NCI-H748 (cell line): ENCODE data around the gene AKAP17A.

Source experiments
- DNase-seq: peaks from one replicate; lab custom pipeline; 2025; ENCODE audit not compliant: unreplicated experiment; lab: John Stamatoyannopoulos, UW

The AKAP17A gene

GRCh38 chrX:1581132-1581531 lies 10.3 kb upstream of the AKAP17A start:
- DNase-seq = peak; percentile 36

- DNase-seq = peak; percentile 27
These were observed 8.5 kb upstream of the AKAP17A start for GRCh38 chrX:1582686-1583437.

- no peak for DNase-seq
These were observed 7.0 kb upstream of the AKAP17A start for GRCh38 chrX:1584237-1585011.

GRCh38 chrX:1587161-1587560 lies 4.2 kb upstream of the AKAP17A start:
- DNase-seq = no peak

DNA sequence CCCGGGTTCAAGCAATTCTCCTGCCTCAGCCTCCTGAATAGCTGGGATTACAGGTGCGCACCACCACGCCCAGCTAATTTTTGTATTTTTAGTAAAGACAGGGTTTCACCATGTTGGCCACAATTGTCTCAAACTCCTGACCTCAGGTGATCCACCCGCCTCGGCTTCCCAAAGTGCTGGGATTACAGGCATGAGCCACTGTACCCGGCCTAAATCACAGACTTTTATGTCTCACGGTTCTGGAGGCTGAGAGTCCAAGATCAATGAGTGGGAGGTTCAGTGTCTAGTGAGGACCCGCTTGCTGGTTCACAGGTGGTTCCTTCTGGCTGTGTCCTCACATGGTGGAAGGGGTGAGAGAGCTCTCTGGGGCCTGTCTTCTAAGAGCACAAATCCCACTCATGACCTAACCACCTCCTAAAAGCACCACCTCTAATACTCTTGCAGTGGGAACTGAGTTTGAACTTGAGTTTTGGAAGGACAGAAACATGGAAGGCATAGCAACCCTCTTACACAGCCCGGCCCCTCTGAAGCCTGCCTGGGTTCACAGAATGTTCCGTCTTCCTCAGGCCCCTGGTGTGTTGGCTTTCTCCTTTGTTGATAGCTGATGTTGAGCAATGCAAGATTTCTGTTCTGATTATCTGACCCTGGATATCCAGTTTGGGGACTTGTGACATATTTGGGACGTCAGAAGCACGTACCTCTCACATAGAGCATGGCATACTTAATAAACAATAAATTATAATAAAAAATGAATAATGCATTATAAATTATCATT lies 1.9 kb upstream of the AKAP17A start:
- no peak for DNase-seq

GRCh38 chrX:1591863-1592469 lies 562 bp downstream of the AKAP17A start:
- DNase-seq = no peak

GRCh38 chrX:1592470-1593142 lies 1.2 kb downstream of the AKAP17A start:
- DNase-seq = no peak

DNA sequence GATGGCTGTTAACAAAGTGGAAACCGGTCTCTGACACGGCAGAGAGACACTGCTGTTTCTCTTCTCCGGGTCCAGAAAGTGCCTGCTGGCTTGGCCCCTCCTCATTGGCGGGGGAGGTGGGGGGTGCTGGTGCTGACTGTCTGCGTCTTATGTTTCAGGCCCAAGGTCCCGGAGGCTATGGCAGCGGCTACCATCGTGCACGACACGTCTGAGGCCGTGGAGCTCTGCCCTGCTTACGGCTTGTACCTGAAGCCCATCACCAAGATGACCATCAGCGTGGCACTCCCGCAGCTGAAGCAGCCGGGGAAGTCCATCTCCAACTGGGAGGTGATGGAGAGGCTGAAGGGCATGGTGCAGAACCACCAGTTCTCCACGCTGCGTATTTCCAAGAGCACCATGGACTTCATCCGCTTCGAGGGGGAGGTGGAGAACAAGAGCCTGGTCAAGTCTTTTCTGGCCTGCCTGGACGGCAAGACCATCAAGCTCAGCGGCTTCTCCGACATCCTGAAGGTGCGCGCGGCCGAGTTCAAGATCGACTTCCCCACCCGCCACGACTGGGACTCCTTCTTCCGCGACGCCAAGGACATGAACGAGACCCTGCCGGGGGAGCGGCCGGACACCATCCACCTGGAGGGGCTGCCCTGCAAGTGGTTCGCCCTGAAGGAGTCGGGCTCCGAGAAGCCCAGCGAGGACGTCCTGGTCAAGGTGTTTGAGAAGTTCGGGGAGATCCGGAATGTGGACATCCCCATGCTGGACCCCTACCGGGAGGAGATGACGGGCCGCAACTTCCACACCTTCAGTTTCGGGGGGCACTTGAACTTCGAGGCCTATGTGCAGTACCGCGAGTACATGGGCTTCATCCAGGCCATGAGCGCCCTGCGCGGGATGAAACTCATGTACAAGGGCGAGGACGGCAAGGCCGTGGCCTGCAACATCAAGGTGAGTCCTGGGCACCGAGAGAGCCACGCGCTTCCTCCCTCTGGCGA lies 2.2 kb downstream of the AKAP17A start:
- no peak for DNase-seq

- no peak for DNase-seq
These were observed 4.3 kb downstream of the AKAP17A start for GRCh38 chrX:1595711-1596060.

DNA sequence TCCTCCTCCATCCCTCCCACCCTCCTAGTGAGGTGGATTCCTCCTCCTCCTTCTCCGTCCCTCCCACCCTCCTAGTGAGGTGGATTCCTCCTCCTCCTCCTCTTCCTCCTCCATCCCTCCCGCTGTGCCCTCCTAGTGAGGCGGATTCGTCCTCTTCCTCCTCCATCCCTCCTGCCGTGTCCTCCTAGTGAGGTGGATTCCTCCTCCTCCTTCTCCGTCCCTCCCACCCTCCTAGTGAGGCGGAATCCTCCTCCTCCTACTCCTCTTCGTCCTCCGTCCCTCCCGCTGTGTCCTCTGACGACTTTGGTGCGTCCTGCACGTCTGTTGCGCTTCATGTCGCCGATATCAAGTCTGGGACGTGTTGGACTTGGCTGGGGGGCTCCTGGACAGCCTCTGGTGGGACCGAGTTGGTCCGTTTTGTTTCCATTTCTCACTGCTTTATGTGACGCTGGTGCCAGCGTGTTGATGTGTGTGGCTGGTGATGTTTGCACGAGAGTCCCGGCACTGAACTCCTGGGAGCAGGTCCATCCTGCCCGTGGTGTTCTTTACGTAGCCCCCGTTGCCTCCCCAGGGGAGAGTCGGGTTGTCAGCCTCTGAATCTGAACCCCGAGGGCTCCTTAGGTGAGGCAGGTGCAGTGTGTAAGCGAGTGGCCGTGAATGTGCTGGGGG lies 5.4 kb downstream of the AKAP17A start:
- DNase-seq = no peak

DNA sequence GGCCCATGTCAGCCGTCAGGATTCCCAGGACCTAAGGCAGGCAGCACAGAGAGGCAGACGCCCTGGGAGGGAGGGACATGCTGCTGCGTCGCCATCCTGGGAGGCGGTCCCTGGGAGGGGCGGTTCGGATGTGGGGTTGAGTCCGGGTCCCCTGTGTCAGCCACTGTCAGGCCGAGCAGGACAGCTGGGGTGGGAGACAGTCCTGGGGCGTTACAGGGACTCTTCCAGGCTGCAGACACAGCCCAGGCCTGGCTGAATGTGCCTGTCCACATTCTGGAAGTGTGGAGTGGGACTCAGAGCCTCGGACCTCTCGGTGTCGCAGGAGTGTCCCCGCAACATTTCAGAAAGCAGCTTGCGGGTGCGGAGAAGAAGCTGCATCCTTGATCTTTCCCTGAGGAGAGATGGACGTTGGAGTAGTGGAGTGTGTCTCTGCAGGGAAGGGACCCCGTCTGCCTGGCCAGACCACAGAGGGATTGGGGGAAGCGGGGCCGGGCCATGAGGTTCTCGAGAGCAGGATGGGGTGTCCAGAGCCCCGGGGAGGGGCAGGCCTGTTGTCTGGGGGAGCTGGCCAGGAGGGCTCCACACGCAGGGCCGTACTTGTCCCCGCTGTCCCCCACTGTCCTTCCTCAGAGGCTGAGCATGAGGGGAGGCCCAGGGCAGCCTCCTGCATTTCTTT lies 6.1 kb downstream of the AKAP17A start:
- DNase-seq = no peak

DNA sequence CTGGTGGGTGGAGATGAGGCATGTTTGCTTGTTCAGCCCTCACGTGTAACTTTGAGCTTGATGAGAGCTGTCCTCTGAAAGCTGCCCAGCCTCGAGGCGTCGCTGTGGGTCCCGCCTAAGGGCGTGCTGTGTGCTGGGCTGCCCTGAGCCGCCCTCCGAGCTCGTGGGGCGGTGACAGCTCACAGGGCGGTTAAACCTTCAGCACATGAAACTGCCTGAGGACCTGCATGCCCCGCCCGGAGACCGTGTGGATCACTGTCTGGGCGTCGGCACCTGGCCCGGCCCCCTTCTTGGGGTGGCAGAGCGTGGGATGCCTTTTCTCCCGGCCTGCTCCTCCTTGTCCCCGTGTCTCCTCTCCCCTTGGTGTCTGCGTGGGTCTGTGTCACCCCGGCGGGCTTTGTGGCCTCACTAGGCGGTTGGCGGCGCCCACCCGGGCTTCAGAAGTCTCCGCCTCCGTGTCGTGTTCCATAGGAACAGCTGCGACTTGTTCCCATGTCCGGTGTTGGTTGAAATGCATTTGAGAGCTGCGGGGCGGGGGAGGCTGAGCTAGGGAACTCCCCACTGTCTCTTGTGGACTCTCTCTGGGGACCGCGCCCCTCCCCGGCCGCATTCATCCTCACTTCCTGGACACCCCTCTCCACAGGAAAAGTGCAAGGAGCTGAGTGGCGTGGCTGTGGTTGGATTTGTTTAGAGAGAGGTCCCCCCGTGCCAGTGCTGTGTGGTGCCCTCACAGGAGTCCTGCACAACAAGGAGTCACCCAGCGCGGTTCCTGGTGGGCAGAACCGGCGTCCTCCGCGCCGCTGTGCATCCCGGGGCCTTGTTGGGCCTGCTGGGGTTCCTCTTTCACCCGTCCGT lies 6.8 kb downstream of the AKAP17A start:
- no peak for DNase-seq

- DNase-seq = no peak
These were observed 7.7 kb downstream of the AKAP17A start for GRCh38 chrX:1598876-1599790.

GRCh38 chrX:1599791-1600405 lies 8.5 kb downstream of the AKAP17A start:
- DNase-seq = no peak

- DNase-seq = no peak
These were observed 9.1 kb downstream of the AKAP17A start for GRCh38 chrX:1600406-1601050.
